GM18909 (cell line): ENCODE measurements around the gene RHOC.
A peak's percentile ranks its signal among the peaks of the same experiment; 100 is the strongest.

Experiments used
- ATAC-seq: cut with Tn5 transposase; IDR thresholded peaks from one replicate; pipeline ENCODE4 v1.9.1; 2021; ENCODE audit warnings: mild to moderate bottlenecking; ENCODE audit not compliant: unreplicated experiment, poor library complexity

Gene RHOC

DNA sequence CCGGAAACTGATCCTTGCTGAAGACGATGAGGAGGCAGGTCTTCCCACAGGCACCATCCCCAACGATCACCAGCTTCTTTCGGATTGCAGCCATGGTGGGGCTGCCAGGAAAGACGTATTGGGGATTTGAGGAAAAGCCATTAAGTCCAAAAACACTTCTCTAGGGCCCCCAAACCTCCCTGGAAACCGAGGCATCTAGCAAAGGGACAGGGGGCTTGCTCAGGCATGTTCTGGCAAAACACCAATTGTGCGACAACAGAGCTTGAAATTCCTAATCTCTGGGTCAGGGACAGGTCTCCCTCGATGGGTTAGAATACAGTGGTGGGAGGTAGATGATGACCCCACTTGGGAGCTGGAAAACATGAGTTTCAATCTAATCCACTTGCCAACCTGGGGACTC, 3.2 kb downstream of the RHOC start:
- ATAC-seq, result no peak

DNA sequence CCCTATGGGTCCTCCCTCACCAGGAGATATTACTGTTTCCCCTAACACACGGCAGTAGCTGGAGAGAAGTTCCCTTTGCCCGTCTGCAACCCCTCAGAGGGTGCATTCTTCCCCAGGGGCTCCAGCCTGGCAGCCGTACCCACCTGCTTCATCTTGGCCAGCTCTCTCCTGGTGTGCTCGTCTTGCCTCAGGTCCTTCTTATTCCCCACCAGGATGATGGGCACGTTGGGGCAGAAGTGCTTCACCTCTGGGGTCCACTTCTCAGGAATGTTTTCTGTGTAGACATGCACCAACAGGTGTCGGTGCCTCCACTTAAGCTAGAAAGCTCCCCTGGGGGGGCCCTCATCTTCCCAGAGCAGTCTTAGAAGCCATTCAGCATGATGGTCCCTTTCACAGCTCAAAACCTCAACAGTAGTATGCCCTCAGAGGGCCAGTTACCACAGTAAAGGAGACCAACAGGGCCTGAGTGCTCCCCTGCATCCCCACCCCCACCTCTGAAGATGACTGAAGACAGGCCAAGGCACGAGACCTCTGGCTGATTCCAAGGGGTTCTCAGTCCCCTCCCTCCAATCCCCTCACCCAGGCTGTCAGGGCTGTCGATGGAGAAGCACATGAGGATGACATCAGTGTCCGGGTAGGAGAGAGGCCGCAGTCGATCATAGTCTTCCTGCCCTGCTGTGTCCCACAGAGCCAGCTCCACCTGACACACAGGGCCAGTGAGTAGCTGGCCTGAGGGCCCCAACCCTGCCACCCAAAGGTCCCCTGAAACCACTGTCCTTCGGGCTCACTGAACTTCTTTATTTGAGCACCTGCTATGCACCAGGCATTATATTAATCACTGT, 4.3 kb downstream of the RHOC start:
- ATAC-seq, result no peak

DNA sequence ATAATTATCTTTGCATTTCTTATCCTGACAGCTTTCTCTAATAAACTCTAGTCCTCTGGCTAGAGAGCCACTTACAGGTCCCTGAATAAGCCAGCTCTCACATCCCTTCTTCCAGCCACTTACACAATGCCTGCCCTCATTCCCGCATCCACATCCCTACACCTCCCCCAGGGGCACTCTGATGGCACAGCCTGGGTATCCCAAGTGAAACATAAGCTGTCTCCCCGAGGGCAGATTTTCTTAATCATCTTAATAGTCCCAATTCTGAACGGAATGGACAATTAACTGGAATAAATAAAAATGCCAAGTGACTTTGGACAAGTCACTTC, 4.9 kb downstream of the RHOC start:
- ATAC-seq, result no peak

DNA sequence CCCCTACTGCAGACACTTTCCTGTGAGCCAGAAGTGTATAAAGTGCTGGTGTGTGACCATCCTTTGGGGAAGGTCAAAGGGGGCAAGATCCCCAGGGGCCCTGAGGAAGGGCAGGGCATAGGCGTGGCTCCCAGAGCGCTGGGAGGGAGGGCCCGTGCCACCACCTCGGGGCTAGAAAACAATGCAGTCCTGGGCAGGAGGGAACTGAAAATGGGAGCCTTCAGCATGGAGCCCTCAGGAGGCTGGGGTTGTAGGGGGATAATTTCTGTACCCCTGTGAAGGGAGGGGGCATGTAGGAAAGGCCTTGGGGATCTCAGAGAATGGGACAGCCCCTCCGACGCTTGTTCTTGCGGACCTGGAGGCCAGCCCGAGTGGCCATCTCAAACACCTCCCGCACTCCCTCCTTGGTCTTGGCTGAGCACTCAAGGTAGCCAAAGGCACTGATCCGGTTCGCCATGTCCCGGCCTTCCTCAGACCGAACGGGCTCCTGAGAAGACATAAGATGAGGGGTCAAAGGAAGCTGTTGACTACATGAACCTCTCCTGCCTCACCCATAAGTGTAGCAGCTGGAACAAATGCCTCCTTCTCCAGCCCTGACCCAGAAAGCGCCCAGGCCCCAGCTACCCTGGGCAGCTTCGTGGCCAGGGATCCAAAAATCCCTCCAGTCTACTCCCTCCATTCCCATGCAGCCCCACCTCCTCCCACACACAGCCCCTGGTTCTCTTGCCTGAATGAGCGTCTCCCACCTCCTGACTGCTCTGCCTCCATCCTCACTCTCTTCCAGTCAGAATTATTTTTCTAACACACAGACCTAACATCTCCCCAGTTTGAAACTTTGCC, 5.5 kb downstream of the RHOC start:
- no peak for ATAC-seq

DNA sequence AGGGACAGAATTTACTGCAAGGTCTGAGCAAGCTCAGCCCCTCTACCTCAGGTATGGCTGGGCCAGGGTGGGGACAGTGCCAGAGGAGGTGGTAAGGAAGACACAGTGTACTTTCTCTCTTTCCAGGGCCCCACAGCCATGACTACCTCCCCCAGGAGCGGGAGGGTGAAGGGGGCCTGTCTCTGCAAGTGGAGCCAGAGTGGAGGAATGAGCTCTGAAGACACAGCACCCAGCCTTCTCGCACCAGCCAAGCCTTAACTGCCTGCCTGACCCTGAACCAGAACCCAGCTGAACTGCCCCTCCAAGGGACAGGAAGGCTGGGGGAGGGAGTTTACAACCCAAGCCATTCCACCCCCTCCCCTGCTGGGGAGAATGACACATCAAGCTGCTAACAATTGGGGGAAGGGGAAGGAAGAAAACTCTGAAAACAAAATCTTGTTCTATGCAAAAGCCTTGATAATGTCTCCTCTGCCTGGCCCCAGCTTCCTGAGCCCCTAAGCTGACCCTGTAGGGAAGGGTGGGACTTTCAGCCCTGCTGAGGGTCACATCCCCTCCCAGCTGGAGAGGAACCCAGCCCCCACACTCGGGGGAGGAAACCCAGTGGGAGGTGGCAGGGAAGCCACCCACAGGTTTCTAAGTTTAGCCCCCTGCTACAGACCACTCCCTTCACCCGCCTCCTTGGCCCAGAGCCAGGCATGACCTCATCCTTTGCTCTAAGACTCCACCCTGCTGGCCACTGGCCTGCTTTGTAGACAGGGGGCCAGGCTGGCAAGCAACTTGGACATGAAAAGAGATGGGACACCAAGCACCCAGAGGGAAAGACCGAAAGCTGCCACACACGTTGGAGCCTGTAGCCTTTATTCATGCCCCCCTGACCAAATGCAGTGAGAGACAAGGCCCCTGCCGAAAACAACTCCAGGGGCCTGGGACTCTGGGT, 6.4 kb downstream of the RHOC start:
- peak; percentile 52 for ATAC-seq

DNA sequence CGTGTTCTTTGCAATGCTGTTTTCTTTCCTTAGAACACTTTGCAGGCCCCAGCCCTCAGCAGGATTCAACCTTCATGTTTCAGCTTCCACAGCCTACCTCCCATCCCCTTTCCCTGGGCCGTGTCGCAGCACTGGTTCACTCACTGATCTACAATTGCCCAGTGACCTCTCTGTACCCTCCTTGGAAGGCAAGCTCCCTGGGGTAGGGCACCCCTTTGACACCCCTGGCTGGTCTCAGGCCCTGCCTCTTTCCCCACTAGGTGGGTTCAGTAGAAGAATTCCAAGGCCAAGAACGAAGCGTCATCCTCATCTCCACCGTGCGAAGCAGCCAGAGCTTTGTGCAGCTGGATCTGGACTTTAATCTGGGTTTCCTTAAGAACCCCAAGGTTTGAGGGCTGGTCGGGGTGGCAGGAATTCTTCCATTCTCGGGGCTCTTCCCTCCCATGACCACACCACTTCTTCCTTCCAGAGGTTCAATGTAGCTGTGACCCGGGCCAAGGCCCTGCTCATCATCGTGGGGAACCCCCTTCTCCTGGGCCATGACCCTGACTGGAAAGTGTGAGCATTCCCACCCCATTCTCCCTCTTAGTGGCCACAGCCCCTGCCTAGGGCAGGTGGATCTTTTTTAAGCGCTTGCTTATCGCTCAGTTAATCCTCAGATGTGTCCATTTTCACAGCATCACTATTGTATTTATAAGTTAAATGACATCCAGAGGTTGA, 7.3 kb downstream of the RHOC start:
- no peak for ATAC-seq

DNA sequence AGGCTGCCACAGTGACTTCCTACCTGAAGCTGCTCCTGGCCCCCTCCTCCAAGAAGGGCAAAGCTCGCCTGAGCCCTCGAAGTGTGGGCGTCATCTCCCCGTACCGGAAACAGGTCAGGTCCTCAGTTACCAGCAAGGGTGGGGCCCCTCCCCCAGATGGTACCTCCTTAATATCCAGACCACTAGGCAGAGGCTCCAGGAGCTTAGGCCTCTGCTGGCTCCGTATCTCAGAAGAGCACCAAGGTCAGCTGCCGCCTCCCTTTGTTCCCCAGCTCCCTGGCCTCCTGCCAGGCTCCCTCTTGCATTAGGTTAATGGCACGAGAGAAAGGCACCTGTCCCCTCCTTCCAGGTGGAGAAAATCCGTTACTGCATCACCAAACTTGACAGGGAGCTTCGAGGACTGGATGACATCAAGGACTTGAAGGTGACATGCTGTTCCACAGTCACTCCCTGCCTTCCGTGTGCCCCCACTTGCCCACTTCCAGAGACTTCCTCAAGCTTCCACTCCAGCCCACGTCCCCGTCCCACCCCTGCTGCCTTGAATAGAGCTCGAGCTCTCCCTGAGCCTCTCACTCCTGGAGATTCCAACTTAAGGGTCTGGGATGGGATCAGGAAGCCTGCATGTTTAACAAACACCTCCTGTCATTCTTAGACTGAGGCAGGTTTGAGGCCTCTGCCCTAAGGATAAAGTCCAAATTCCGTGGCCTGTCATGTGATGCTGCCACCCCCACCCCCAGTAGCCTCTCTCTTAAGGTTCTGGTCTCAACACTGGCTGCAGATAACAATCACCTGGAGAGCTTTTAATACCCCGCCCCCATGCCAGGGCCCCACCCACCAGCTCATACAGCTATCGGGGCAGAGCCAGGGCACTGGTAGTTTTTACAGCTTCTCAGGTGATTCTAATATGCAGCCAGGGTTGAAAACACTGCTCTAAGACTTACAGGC, 8.3 kb downstream of the RHOC start:
- no peak for ATAC-seq

DNA sequence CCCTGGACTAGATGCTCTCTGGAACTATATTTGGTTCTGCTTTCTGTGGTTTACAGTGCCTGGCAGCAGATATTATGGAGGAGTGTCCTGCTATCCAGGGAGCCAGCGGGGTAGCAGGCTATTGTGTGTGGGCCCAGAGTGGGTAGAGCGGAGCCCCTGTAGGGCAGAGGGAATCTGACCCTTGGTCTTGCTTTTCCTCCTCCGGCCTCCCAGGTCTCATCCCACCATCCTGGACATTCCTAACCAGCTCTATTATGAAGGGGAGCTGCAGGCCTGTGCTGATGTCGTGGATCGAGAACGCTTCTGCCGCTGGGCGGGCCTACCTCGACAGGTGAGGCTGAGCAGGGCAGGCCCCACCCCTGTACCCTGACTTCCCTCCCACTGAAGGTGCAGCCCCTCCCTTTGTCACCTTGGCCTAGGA, 9.1 kb downstream of the RHOC start:
- no peak for ATAC-seq

DNA sequence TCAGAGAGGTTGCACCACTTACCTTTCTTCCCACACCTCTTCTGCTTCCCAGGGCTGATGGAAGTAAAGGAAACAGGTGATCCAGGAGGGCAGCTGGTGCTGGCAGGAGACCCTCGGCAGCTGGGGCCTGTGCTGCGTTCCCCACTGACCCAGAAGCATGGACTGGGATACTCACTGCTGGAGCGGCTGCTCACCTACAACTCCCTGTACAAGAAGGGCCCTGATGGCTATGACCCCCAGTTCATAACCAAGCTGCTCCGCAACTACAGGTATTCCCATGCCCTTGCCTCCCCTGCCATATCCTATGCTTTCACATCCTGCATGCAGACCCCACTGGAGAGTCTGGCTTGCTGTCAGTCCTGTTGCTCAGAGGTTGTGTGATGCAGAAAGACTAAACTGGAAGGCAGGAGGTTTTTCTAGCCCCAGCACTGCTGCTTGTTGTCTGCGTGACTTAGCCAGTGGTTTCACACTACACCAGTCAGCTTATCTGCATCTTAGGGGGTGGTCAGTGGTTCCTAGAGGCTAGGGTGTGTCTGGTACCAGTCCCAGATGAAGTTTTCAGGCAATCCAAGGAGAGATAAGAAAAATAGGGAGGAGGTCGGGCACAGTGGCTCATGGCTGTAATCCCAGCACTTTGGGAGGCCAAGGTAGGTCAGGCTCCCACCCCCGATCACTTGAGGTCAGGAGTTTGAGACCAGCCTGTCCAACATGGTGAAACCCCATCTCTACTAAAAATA, 10.2 kb downstream of the RHOC start:
- no peak for ATAC-seq

DNA sequence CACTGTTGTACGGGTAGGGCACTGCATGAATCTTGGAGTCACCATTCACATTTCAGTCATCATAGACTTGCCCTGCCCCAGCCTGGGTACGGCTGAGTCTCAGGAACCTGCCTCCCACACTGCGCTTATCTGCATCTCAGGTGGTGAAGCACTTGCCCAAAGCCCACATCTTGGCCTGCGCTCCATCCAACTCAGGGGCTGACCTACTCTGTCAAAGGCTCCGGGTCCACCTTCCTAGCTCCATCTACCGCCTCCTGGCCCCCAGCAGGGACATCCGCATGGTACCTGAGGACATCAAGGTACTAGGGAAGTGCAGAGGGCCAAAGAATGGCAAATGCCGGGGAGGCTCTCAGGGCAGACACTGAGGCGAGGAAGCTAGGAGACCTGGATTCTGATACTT, 11.7 kb downstream of the RHOC start:
- ATAC-seq, result no peak

DNA sequence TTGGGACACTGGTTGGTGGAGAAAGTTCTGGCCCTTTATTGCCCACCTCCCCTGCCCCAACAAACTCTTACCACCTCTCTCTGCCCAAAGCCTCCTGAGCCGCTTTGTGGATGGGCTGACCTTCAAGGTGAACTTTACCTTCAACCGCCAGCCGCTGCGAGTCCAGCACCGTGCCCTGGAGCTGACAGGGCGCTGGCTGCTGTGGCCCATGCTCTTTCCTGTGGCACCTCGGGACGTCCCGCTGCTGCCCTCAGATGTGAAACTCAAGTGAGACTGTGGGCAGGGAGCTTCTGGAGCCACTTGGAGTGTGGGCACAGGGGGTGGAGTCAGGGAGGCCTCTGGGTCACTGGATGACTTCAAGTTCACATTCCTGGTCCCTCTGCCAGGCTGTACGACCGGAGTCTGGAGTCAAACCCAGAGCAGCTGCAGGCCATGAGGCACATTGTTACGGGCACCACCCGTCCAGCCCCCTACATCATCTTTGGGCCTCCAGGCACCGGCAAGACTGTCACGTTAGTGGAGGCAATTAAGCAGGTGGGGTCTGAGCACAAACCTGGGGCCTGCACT, 12.5 kb downstream of the RHOC start:
- ATAC-seq, result no peak

DNA sequence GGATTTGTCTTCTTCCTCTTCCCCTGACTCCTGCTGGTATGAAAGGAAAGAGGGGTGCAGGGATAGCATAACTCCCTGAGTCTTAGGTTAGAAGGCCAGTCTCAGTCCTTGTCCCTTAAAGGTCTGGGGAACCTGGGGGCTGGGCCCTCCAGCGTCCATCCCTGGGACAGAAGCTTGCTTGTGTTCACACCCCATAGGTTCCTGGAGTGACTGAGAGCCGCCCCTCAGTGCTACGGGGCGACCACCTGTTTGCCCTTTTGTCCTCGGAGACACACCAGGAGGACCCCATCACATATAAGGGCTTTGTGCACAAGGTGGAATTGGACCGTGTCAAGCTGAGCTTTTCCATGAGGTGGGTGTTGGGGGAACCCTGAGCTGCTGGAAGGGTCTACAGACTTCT, 13.1 kb downstream of the RHOC start:
- ATAC-seq, result no peak

DNA sequence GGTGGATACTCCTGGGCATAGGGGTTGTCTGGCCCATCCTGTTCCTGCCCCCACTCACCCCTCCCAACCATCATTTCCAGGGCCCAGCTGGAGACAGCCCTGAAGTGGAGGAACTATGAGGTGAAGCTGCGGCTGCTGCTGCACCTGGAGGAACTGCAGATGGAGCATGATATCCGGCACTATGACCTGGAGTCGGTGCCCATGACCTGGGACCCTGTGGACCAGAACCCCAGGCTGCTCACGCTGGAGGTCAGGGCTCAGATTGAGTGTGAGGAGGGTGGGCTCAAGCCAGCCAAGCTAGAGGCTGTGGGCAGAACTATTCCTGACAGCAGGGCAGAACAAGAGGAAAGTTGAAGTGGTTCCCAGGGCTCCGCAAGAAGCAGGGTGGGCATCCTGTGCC, 14.2 kb downstream of the RHOC start:
- no peak for ATAC-seq

DNA sequence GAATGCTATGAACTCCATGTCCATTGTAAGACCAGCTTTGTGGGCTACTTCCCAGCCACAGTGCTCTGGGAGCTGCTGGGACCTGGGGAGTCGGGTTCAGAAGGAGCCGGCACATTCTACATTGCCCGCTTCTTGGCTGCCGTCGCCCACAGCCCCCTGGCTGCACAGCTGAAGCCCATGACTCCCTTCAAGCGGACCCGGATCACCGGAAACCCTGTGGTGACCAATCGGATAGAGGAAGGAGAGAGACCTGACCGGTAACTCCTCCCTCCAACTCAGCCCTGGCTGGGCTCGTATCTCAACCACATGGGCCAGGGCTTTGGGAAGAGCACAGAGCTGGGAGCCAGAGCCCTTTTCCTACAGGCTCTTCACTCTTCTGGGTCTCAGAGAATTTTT, 17.1 kb downstream of the RHOC start:
- ATAC-seq, result no peak

DNA sequence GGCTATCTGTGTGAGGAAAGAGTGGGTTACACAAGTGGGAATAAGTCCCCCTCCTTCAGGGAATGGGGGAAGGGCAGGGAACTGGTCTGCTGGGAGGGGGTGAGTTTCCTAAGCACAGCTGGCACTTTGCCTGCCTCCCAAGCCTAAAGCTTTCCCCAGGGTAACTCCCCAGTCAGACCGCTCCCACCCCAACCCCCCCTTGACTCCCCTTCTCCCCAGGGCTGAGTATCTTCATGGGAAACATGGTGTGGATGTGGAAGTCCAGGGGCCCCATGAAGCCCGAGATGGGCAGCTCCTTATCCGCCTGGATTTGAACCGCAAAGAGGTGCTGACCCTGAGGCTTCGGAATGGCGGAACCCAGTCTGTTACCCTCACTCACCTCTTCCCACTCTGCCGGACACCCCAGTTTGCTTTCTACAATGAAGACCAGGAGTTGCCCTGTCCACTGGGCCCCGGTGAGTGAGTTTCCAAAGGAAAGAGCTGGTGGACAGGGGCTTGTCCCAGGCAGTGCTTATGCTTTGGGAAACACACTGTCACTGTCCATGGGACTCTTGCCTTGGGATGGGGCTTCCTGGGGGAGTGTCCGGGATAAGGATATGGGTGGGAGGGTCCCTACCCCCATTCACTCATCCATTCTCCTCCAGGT, 17.6 kb downstream of the RHOC start:
- ATAC-seq, result no peak

DNA sequence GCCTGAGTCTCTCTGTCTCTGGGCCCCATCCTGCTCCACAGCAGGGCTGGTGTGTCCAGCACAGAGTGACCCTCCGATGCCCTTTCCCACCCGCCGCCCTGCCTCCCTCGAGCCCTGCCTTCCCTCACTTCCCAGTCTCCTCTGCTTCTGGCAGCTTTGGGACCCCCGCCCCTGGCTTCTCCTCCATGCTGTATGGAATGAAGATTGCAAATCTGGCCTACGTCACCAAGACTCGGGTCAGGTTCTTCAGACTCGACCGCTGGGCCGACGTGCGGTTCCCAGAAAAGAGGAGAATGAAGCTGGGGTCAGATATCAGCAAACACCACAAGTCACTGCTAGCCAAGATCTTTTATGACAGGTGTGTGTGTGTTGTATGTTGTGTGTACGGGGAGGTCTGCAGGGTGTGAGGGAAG, 18.1 kb downstream of the RHOC start:
- no peak for ATAC-seq

DNA sequence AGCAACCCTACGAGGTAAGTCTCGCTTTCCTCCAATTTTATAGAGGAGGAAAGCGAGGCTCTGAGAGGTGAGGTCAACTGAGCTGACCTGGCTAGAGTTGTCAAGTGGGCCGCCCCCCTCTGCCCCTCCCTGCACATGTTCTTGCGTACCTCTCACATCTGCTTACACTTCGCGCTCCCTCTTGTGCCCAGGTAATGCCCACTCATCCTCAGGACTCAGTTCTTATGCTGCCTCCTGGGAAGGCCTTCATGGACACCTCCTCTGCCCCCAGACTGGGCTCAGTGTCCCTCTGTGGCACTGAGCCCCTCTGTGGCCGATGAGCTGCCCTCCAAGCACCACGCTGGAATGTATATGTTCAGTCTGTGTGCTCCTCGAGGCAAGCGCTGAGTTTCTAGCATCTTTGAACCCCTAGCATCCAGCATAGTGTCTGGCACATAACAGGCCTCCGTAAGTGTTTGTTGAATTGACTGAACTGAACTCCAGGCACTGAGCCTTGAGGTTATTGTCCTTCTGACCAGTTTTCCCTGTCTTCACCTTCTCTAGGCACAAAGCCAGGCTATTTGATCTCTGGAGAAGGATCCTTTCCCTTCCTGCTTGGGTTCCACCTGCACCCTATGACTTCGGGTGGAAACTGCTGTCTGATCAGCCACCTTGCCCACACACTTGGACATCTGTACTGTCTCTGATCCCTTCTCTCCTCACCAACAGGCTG, 19.0 kb downstream of the RHOC start:
- no peak for ATAC-seq
